DMS153 treated with DMSO at 0.1 percent for 48 hours (cell line): Measurements from ENCODE around the gene ZNF25.
"Not testable (repeated sequence)": the region's sequence is repeated elsewhere in the genome, so short reads cannot be mapped to it uniquely, and the experiment has no call there.

Experiments used
- DNase-seq: peaks from one replicate; lab custom pipeline; 2025; ENCODE audit not compliant: unreplicated experiment; lab: John Stamatoyannopoulos, UW

Gene ZNF25

GRCh38 chr10:37948210-37948609 lies 28.2 kb downstream of the ZNF25 start:
- DNase-seq: no peak

- DNase-seq: no peak
Measured at GRCh38 chr10:37947526-37947925, 28.9 kb downstream of the ZNF25 start.

- DNase-seq: no peak
Measured at GRCh38 chr10:37937864-37938263, 38.6 kb downstream of the ZNF25 start.

- no peak for DNase-seq
Measured at GRCh38 chr10:37934791-37935190, 41.7 kb downstream of the ZNF25 start.

GRCh38 chr10:37930423-37930822 lies 46.0 kb downstream of the ZNF25 start:
- DNase-seq: no peak

GRCh38 chr10:37908165-37908564 lies 68.3 kb downstream of the ZNF25 start:
- not testable (repeated sequence) for DNase-seq

- no peak for DNase-seq
Measured at GRCh38 chr10:37906382-37906781, 70.1 kb downstream of the ZNF25 start.
